ENCODE measurements around the gene AKAP5. TPM values are rescaled to one million over a fixed set of nuclear protein-coding genes. Genes with fewer than 3 reads are reported as not detected.

Gene AKAP5
- total RNA-seq, 1 experiment from 2014 or later, result 8.3 TPM

DNA sequence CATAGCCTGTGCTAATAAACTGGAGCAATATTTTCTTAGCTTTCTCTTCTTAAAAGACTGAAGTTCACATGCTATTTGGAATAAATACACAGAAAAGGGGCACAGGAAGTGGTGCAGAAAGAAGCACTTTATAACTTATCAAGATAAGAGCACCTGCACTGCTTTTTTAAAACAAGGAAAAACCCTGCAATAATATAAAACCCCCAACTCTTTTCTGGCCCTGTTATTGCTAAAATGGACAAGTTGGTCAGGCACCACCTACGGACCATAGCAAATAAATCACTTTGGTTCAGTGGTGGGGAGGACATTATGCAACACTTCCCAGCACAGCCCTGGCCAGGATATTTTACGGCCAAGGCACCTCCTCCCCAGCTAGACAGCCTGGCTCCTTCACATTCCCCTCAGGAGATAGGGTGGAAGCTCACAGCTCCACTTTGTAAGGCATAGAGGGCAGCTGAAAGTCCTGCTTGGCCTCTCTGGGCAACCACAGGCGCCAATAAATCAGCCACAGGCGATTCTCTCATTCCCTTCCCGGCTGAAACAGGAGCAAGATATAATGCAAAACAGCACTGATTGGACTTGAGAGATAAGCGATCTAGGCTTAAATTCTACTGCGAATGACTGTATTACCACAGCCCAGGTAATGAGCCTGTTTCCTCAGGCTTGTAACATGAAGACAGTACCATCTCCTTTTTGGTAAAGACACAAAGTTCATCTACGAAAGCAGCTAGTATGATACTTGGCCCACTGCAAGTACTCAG is 36.3 kb downstream of the AKAP5 start:
- no peaks in the 10 kb centered on the region for H3K9me3 ChIP-seq (replicated peaks)
- H3K4me3 ChIP-seq, result no peak overlapping the region; the same call in 1 of the 2 replicates
- peak; percentile 23 to 45 for DNase-seq (ENCODE audit: low read depth in 1 of 2, low spot score in 2 of 2)
- no peak overlapping the region for H3K27ac ChIP-seq
- no peaks in the 10 kb centered on the region for H3K27me3 ChIP-seq (replicated peaks)
- peaks cover 21% of the 10 kb centered on the region for H3K36me3 ChIP-seq
- peaks cover 22% of the 10 kb centered on the region for H3K4me1 ChIP-seq (replicated peaks)

DNA sequence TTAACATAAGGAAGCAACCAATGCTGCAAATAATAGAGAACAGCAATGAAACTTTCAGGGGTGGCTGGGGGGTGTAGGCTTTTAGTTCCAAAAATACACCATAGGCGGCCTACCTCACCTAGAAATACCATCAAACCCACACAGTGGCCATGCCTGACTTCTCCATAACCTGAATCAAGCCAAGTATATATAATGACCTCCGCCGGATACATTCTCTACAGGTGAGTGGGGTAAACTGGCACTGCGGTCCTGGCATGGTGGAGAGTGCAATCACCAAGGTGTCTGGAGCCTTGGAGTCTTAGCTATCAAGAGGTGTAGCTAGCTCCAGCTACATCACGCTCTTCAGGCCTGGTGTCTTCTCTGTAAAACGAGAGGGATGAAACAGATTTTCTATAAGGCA is 37.2 kb downstream of the AKAP5 start:
- Histone ChIP-seq H3K4me3 (peak overlapping the region; percentile 93), H3K4me1 (replicated peaks) (peaks cover 28% of the 10 kb centered on the region), H3K36me3 (peaks cover 21% of the 10 kb centered on the region), H3K9me3 (replicated peaks) (no peaks in the 10 kb centered on the region), H3K27ac (peak overlapping the region; percentile 96; the same call in 1 of the 2 replicates), H3K27me3 (replicated peaks) (no peaks in the 10 kb centered on the region)
- DNase-seq (ENCODE audit: low read depth in 1 of 2, low spot score in 2 of 2), result no peak

DNA sequence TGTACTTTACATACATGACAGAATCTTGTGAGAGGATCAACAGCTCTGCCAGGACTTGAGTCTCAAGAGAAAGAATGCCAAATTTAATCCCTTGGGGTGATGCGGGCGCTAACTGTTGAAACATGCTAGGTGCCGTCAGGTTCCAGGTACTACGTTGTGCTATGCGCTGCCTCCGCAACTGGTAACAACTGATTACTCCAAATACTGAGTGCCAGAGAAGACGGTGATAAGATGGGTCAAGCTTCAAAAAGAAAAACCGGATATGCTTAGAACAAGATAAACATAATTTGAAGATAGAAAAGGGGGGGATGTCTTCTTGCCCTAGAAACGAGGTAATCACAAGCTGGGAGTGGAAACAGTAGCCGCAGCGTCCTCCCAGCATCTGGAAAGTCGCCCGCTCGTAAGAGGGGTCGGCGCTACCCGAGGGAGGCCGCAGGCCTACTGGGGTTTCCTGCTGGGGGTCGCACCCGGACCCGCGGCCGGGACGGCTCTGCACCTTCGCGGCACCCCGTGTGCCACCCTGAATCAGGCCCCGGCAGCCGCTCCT is 37.7 kb downstream of the AKAP5 start:
- H3K27me3 ChIP-seq (replicated peaks), result no peaks in the 10 kb centered on the region
- peak overlapping the region; percentile 96 for H3K27ac ChIP-seq
- peaks cover 33% of the 10 kb centered on the region for H3K4me1 ChIP-seq (replicated peaks)
- peak overlapping the region; percentile 93 for H3K4me3 ChIP-seq
- H3K36me3 ChIP-seq, result peaks cover 23% of the 10 kb centered on the region
- no peaks in the 10 kb centered on the region for H3K9me3 ChIP-seq (replicated peaks)
- no peak for DNase-seq (ENCODE audit: low read depth in 1 of 2, low spot score in 2 of 2)

DNA sequence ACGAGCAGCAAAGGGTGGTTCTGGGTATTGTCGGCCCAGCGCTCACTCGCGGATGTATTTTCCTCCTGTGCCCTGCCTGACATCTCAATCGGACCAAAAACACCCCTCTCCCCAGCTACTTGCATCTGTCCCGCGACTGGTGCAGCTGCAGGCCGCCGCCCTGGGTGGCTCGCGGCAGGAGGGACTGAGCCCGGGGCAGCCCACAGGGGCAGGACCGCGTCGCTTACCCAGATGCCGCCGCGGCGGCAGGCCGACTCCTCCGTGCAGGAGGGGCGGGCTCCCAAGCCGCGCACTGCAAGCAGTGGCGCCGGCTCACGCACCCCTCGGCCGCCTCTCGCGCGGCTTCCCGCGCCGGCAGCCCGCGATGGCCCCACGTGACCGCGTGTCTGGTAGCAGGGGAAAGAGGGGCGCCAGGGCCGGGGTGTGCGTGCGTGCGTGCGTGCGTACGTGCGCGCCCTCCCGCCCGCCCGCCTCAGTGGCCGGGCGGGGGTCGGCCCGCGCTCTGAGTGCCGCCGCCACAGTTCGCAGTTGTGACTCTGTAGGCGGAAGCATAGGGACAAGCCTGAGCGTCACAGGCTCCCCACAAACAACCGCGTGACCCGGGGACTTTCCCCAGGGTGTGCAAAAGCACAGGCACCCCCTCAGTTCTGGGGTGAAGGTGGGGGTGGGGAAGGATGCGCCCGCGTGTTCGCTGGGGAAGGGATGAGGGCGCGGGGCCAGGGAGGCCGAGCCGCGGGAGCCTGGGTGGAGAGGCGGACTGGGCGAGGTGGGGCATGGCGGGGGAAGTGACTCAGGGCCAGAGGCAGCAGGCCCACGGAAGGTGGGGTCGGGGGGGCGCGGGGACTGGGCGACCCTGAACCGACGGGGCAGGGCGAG is 38.4 kb downstream of the AKAP5 start, which contains the start of gene ZBTB25:
Gene ZBTB25, minus strand, starts transcription at position 405 of the 876 bp plus-strand sequence. CDS start 13,305 bp downstream, outside the sequence.
- peak within 1 kb of the TSS; percentile 93 for H3K4me3 ChIP-seq
- peaks cover 24% of the 10 kb centered on the region for H3K36me3 ChIP-seq
- no peaks in the 10 kb centered on the region for H3K27me3 ChIP-seq (replicated peaks)
- H3K4me1 ChIP-seq (replicated peaks), result peaks cover 37% of the 10 kb centered on the region
- H3K9me3 ChIP-seq (replicated peaks), result no peaks in the 10 kb centered on the region
- DNase-seq (ENCODE audit: low read depth in 1 of 2, low spot score in 2 of 2), result peak; percentile 89 to 93
- H3K27ac ChIP-seq, result peak within 1 kb of the TSS; percentile 96

DNA sequence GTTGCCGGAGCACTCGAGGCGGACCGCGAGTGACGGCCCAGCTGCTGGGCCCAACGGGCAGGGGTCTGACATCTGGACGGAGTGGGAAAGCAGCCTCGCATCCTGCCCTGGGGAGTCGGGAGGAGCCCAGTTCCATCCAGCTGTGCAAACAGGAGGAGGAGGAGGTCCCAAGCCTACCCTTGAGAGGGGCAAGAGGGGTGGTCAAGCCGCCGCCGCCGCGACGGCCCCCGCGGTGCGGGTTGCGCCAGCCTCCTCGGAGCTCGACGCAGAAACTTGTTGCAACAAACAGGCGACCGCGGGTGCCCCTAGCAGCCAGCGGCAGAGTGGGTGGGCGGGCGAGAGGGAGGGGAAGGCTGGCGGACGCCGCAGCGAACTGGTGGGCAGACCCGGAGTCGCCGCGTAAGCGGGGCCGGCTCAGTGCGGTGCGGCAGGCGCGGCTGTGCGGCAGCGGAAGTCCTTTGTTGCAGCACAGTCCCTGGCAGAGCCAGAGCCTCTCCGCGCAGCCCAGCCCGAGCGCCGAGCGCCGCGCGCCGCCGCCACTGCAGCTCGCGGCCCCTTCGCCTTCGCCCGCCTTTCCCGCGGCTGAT is 39.1 kb downstream of the AKAP5 start, which contains the start of gene ZBTB1:
Gene ZBTB1, plus strand, starts transcription at position 461 of the 587 bp plus-strand sequence. CDS start 16,735 bp downstream, outside the sequence.
- Histone ChIP-seq H3K4me1 (replicated peaks) (peaks cover 40% of the 10 kb centered on the region), H3K4me3 (peak within 1 kb of the TSS; percentile 93), H3K27me3 (replicated peaks) (no peaks in the 10 kb centered on the region), H3K27ac (peak within 1 kb of the TSS; percentile 96), H3K36me3 (peaks cover 24% of the 10 kb centered on the region), H3K9me3 (replicated peaks) (no peaks in the 10 kb centered on the region)
- DNase-seq (ENCODE audit: low read depth in 1 of 2, low spot score in 2 of 2), result peak; percentile 88 to 94

DNA sequence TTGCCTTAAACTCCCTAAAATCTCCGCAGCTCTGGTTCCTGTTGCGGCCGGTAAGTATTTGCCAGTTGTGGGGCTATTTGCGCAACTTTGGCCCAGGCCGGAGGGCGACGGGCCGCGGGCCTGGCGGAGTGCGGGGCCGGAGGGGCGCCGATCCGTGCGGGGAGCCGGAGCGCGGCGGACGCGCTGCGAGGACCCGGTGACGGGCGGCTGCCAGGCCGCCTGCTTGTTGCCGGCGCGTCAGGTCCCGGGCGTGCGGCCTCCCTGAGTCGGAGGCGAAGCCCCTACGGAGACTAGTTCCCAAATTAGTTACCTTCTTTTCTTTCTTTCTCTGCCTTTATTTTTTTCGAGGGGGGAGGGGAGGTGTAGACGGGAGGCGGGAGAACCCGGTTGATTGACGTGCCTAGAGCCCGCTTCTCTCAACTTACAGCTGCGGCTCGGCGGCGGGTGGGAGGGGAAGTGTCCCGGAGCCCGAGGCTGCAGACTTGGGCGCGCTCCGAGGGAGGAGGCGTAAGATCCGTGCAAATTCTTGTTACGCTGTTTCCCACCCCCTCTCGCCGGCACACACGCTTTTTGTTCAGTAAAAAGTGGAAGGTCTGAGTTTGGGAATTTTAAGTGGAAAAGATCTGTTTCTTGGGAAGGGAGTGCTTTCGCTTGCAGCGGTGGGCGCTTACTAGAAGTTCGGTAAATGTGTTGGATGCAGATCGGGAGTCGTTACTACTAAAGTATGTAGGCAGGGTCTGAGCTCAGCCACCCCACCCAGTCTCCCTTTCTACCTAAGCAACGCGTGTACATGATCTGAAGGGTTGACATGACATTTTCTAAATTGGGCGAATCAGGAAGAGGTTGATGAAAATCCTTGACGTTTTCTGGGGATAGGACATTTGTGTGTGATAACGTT is 39.8 kb downstream of the AKAP5 start:
- peaks cover 41% of the 10 kb centered on the region for H3K4me1 ChIP-seq (replicated peaks)
- DNase-seq (ENCODE audit: low read depth in 1 of 2, low spot score in 2 of 2), result peak; percentile 85 to 88
- H3K9me3 ChIP-seq (replicated peaks), result no peaks in the 10 kb centered on the region
- H3K27ac ChIP-seq, result peak overlapping the region; percentile 96
- H3K4me3 ChIP-seq, result peak overlapping the region; percentile 93
- H3K36me3 ChIP-seq, result peaks cover 24% of the 10 kb centered on the region
- no peaks in the 10 kb centered on the region for H3K27me3 ChIP-seq (replicated peaks)

DNA sequence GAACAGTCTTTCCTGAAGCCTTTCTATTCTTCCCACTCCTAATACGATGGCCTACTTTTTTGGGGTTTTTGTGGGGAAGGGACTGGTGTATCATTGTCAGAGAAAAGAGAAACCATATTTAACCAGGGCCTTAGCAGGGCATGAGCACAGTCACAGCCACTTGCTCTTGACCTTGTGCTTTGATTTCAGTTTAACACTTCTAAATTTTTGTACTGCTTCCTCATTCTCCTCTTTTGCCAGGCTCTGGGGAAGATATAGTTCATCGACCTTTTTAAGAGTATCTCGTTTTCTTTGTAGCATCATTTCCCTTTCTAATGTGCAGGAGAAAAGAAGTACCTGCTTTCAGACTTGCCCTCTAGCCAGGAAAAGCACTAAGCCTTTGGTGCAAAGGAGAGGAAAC is 41.4 kb downstream of the AKAP5 start:
- Histone ChIP-seq H3K27ac (no peak overlapping the region), H3K4me3 (peak overlapping the region; percentile 93), H3K4me1 (replicated peaks) (peaks cover 48% of the 10 kb centered on the region), H3K9me3 (replicated peaks) (no peaks in the 10 kb centered on the region), H3K27me3 (replicated peaks) (no peaks in the 10 kb centered on the region), H3K36me3 (peaks cover 33% of the 10 kb centered on the region)
- no peak for DNase-seq (ENCODE audit: low read depth in 1 of 2, low spot score in 2 of 2)

DNA sequence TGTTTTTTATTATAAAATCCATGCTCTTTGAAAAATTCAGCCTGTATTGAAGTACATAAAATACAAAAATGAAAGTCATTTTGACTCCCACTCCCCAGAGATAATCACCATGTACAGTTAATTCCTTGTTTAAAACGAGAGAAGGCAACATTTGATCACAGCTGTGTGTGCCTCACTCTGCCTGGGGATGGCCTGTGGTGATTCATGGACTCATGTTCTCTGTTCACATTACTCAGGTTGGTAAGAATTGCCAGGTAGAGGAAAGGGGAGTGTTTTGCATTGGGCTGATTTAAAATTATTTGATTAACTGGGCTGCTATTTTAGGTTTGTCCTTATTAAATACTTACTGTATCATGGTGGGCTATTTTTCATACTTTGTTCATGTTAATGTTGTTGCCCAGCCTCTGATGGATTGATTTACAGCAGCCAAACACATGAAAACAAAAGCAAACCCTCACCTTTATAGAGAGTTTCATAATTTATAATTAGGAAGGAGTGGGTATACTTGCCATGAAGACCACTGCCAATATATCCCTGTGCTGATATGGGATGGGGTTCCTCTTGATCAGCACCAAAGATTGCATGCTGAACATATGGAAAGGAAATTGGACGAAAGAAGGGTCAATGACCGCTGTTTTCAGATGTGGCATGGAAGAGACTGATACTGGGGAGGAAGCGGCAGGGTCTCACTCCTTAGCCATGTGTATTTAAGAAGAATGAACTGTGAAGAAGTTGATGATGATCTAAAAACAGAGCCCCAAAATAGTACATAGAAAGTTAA is 42.3 kb downstream of the AKAP5 start:
- peaks cover 35% of the 10 kb centered on the region for H3K36me3 ChIP-seq
- no peak overlapping the region for H3K27ac ChIP-seq
- H3K27me3 ChIP-seq (replicated peaks), result no peaks in the 10 kb centered on the region
- DNase-seq (ENCODE audit: low read depth in 1 of 2, low spot score in 2 of 2), result no peak
- no peak overlapping the region for H3K4me3 ChIP-seq
- H3K9me3 ChIP-seq (replicated peaks), result no peaks in the 10 kb centered on the region
- peaks cover 40% of the 10 kb centered on the region for H3K4me1 ChIP-seq (replicated peaks)

DNA sequence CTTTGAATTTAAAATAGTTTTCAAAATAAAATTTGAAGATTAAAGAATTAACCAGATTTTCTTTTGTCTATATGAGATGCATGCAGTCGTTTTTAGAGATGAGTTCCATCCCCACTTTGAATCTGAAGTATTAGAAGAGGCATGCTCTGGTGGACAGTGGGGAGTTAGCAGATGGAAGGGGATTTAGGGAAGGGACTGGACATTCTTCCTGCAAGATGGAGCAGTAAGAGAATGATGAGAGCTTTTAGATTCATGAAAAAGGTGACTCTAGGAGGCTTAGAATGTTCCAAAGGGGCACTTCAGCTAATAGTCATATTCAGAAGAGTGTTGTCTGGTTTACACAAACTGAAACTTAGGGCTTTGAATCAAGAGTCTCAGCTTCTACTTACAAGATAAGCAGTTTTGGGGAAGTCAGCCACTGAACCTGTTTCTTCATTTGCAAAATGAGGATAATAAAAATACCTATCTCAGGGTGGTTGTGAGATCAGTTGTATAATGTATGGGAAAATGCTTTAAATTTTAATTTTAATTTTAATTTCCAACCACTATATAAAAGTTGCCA is 43.0 kb downstream of the AKAP5 start:
- Histone ChIP-seq H3K27ac (no peak overlapping the region), H3K9me3 (replicated peaks) (no peaks in the 10 kb centered on the region), H3K4me3 (no peak overlapping the region), H3K27me3 (replicated peaks) (no peaks in the 10 kb centered on the region), H3K4me1 (replicated peaks) (peaks cover 38% of the 10 kb centered on the region), H3K36me3 (peaks cover 42% of the 10 kb centered on the region)
- no peak for DNase-seq (ENCODE audit: low read depth in 1 of 2, low spot score in 2 of 2)

DNA sequence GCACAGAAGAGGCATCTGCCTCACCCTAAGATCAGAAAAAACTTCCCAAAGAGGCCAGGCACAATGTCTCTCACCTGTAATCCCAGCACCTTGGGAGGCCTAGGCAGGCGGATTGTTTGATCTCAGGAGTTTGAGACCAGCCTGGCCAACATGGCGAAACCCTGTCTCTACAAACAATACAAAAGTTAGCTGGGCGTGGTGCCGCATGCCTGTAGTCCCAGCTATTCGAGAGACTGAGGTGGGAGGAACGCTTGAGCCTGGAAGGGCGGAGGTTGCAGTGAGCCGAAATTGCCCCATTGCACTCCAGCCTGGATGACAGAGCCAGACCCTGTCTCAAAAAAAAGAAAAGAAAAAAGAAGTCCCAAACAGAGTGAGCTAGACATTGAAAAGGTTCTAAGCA is 43.7 kb downstream of the AKAP5 start:
- no peaks in the 10 kb centered on the region for H3K9me3 ChIP-seq (replicated peaks)
- no peak for DNase-seq (ENCODE audit: low read depth in 1 of 2, low spot score in 2 of 2)
- H3K27me3 ChIP-seq (replicated peaks), result no peaks in the 10 kb centered on the region
- no peak overlapping the region for H3K4me3 ChIP-seq
- peaks cover 43% of the 10 kb centered on the region for H3K36me3 ChIP-seq
- no peak overlapping the region for H3K27ac ChIP-seq
- peaks cover 38% of the 10 kb centered on the region for H3K4me1 ChIP-seq (replicated peaks)

DNA sequence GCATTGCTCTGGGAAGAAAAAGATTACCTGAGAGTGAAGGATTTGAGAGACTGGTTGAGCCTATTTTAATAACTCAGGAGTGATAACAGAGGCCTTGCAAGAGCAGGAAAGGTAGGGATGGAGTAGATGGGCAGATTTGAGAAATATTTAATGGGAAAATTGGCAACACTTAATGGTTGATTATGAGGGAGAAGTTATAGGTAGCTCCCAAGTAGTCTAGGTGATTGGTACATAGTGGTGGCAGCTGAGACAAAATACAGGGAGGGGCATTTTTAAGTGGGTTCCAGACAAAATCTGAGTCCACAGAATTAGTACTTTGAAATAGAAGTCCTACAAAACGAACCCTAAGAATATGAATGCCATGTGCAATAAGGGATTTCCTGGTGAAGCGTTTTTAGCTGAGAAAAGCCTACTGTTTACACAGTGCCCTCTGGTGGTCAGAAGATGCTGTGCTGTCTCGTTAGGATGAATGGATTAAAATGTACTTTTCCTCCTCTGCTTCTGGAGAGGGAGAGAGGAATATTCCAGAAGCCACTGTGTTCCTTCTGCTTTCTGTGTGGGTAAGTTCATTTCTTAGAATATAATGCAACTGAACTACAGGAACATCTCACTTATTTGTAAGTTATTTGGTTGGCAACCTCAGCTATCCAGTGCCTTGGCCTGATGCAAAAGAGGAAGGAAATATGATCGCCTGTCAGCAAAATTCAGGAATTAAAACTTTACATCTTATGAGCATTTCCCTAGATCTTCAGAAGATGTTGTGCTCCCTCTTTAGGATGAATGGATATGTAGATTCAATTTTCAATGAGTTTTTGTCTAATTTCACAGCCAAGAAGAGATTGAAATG is 45.7 kb downstream of the AKAP5 start:
- Histone ChIP-seq H3K27ac (no peak overlapping the region), H3K27me3 (replicated peaks) (no peaks in the 10 kb centered on the region), H3K9me3 (replicated peaks) (no peaks in the 10 kb centered on the region), H3K4me3 (no peak overlapping the region), H3K36me3 (peaks cover 32% of the 10 kb centered on the region), H3K4me1 (replicated peaks) (peaks cover 38% of the 10 kb centered on the region)
- DNase-seq (ENCODE audit: low read depth in 1 of 2, low spot score in 2 of 2), result peak; percentile 52 to 55

Data from SJSA1 (cell line).